Esophagus squamous epithelium (tissue), 4 donors: ENCODE data around the gene APOC1.

Experiments used
- CTCF ChIP-seq, 6 experiments: fragments of 450-650 bp in 4 of 6; fragments of 200-600 bp in 2 of 6; sonication (generic) in 2 of 6; IDR thresholded peaks; one replicate each; pipeline ENCODE4 v1.5.1; 2016 to 2019; ENCODE audit warnings: antibody characterized with exemption in 6 of 6, mild to moderate bottlenecking in 4 of 6, moderate library complexity in 4 of 6
- POLR2A ChIP-seq, 4 donors: fragments of 450-650 bp; IDR thresholded peaks; one replicate each; pipeline ENCODE4 v1.6.1; 2017; ENCODE audit warnings: antibody characterized with exemption in 4 of 4, mild to moderate bottlenecking in 4 of 4, moderate library complexity in 3 of 4

- no peak for TF ChIP-seq CTCF (IDR thresholded peaks at IDR 0.05)
- no peak for TF ChIP-seq POLR2A (IDR thresholded peaks at IDR 0.05)
Measured at GRCh38 chr19:44961821-44962220, 47.4 kb downstream of the APOC1 start.
